ENCODE data around the gene ZBTB46.

GRCh38 chr20:63868264-63868663, 37.2 kb upstream of the ZBTB46 start:
- TF ChIP-seq CTCF (conservative IDR thresholded peaks at IDR 0.05) (no peak), EZH2 (IDR thresholded peaks at IDR 0.05; ENCODE audit: low read depth) (no peak)
